A549 treated with Mapracorat at 1 μM for 4 hours (cell line): ENCODE measurements around the gene ACBD7. TPM values are rescaled to one million over a fixed set of nuclear protein-coding genes. Genes with fewer than 3 reads are reported as not detected.

Source experiments
- total RNA-seq: library from RNA; stranded (reverse); fragments of 200-300 nt; extraction: Qiagen RNA extraction; gene quantifications from 5 replicates; pipeline ENCODE4 v1.2.3, GENCODE V29; 2022

Gene ACBD7
- total RNA-seq = 0.81 to 1.3 TPM (median 0.95 TPM) in 5 replicates

DNA sequence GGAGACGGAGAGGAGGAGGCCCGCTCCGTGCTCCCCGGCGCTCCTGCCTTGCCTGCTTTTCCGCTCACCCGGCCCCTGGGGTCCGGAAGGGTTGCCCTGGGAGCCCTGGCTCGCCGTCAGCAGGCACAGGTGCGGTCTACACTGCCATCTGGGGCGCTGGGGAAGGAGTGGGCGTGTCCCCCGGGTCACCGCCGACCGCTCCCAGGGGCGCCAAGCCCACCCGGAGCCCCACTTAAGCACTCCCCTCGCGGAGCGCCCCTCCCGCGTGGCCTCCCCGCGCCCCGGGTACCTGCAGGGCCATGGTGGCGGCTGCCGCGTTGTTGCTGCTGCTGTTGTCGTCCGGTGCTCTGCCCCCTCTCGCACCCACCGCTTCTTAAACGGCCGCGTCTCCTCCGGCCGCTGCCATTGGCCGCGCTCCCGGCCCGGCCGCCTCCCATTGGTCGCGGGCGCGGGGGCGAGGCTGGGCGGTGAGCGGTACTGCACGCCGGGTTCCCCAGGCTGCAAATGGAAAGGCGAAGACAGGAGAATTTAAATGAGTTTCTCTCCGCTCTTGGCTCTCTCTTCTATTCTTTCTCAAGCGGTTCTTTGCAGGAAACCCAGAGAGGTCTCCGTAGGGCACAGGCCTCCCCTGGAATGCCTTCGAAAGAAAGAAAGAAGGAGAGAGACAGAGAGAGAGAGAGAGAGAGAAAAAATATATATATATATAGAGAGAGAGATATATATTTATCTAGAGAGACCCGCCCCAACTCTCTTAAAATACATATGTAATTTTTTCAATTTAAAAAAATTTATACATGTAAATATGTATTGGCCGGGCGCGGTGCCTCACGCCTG lies at the start of gene ACBD7:
Gene ACBD7 (minus strand): TSS at position 349 of the 834 bp plus-strand sequence. CDS start 48 bp downstream, at position 301.

DNA sequence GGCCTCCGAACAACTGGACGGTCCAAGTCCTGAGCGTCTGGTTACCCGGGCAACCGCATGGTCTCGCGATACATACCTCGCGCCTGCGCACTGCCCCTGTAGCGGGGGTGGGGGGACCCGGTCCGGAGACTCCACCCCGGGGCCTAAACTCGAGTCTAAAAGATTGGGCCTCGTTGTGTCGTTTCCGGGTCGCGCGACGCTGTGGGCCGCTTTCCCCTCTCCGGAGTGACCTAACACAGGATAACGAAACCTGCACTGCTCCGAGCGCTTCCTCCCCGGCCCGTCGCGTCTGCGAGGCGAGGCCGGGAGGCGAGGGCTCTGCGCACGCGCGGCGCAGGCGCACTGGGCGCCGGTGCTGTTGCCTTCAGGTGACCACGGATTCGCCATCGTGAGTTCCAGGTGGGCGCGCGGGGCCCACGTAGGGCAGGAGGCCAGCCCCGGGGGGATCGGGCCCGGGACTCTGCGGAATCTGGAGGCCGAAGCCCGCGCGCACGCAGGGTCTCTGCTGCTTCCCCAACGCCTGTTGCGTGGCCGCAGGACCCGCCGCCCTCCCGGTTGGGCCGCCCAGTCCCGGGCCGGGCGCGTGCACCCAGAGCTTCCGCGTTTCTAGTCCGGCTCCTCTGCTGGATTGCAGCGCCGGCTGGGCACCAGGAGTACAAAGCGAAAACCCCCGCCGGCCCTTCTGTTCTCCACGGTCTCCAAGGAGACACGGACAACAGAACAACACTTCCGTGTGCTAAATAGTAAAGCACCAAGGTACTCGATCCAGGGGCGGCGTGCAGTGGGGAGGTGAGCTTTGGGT lies 8.6 kb upstream of the ACBD7 start, which contains the start of gene RPP38:
Gene RPP38 (plus strand): TSS at position 345 of the 802 bp plus-strand sequence. CDS start 5,960 bp downstream, outside the sequence.

DNA sequence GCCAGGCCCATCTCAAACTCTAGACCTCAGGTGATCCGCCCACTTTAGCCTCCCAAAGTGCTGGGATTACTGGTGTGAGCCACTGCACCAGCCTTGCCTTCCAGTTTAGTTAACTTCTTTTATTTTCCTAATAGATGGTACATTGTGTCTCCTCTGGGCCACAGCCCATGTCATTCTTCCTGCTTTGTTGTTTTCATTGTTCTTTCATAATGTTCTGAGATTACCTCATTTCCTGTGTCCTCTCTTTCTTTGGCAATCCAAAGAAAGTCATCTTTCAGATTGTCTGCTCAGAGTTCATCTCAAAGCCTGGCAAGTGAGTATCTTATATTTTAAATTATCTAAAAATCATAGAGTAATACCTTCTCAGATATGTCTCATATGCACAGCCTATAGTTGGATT lies 44.9 kb downstream of the ACBD7 start, which contains the start of gene OLAH:
Gene OLAH (plus strand): TSS at position 270 of the 400 bp plus-strand sequence. CDS start 3,346 bp downstream, outside the sequence.

Other genes with a start within 250 kb of the ACBD7 start
- gene SUV39H2, start 209.9 kb downstream of the ACBD7 start, total RNA-seq = 17.0 to 21.4 TPM (median 19.0 TPM) in 5 replicates
- 3.7 to 8.1 TPM (median 5.3 TPM) in 5 replicates for gene DCLRE1C, start 134.7 kb downstream of the ACBD7 start, total RNA-seq
- 0.48 to 1.2 TPM (median 0.80 TPM) in 5 replicates for gene MEIG1, start 129.4 kb downstream of the ACBD7 start, total RNA-seq
- gene OLAH, start 44.8 kb downstream of the ACBD7 start, total RNA-seq = 0.39 to 1.0 TPM (median 0.51 TPM) in 5 replicates
- gene RPP38, start 8.6 kb upstream of the ACBD7 start, total RNA-seq = 32.8 to 36.5 TPM (median 35.0 TPM) in 5 replicates
- gene NMT2, start 79.9 kb upstream of the ACBD7 start, total RNA-seq = 21.2 to 26.3 TPM (median 22.7 TPM) in 5 replicates